Stimulated activated CD8-positive, alpha-beta memory T cell treated with anti-CD3 and anti-CD28 coated beads, Interleukin-2, amount 100 ng/mL, for 1 hour (primary cell): ENCODE data around the gene RAB22A.

ENCODE experiments used
- DNase-seq, 2 donors: peaks; one replicate each; pipeline ENCODE4 v3.0.0-alpha.2; 2020; ENCODE audit warnings: low read depth in 2 of 2

Gene RAB22A

GRCh38 chr20:58309591-58310290 lies at the start of gene RAB22A:
RAB22A (plus strand) TSS chr20:58309715; CDS start chr20:58309977, 262 bp downstream.
- peak; percentile 65 to 75 for DNase-seq

- no peak for DNase-seq
Measured at GRCh38 chr20:58260006-58260405, 49.5 kb upstream of the RAB22A start.

- DNase-seq, result no peak
Measured at GRCh38 chr20:58261660-58262059, 47.9 kb upstream of the RAB22A start.

GRCh38 chr20:58264271-58264670 lies 45.2 kb upstream of the RAB22A start:
- DNase-seq, result no peak

- DNase-seq, result no peak
Measured at GRCh38 chr20:58267389-58268215, 41.9 kb upstream of the RAB22A start.

- DNase-seq, result no peak
Measured at GRCh38 chr20:58268421-58268821, 41.1 kb upstream of the RAB22A start.

GRCh38 chr20:58268936-58269619 lies 40.4 kb upstream of the RAB22A start:
- no peak for DNase-seq

GRCh38 chr20:58271606-58272351 lies 37.7 kb upstream of the RAB22A start:
- DNase-seq, result no peak

GRCh38 chr20:58274384-58274783 lies 35.1 kb upstream of the RAB22A start:
- no peak for DNase-seq

GRCh38 chr20:58277107-58277506 lies 32.4 kb upstream of the RAB22A start:
- no peak for DNase-seq

- DNase-seq, result no peak
Measured at GRCh38 chr20:58277578-58278472, 31.7 kb upstream of the RAB22A start.

- no peak for DNase-seq
Measured at GRCh38 chr20:58286729-58287128, 22.8 kb upstream of the RAB22A start.

GRCh38 chr20:58287638-58288037 lies 21.9 kb upstream of the RAB22A start:
- DNase-seq, result no peak

- no peak for DNase-seq
Measured at GRCh38 chr20:58289143-58289542, 20.4 kb upstream of the RAB22A start.

GRCh38 chr20:58293453-58293852 lies 16.1 kb upstream of the RAB22A start:
- no peak for DNase-seq

- no peak for DNase-seq
Measured at GRCh38 chr20:58294497-58295455, 14.7 kb upstream of the RAB22A start.

- DNase-seq, result no peak
Measured at GRCh38 chr20:58296051-58296837, 13.3 kb upstream of the RAB22A start.

GRCh38 chr20:58297394-58297793 lies 12.1 kb upstream of the RAB22A start:
- no peak for DNase-seq

GRCh38 chr20:58300321-58300720 lies 9.2 kb upstream of the RAB22A start:
- DNase-seq, result no peak
